Endothelial cell of umbilical vein (primary cell): ENCODE data around the gene TKT. TPM values are rescaled to one million over a fixed set of nuclear protein-coding genes. Genes with fewer than 3 reads are reported as not detected.

Experiments
- BruUV-seq: library from RNA; stranded (reverse); fragments of 400-500 nt; replicated peaks from 2 replicates; lab custom pipeline; 2021; lab: Mats Ljungman, UMichigan
- CTCF ChIA-PET: fragments of 300-600, 350-600 bp; sonication (Branson Sonifier 250); formaldehyde crosslinking; loops from one replicate; lab custom pipeline; 2021; ENCODE audit warnings: antibody characterized with exemption, inconsistent platforms; lab: Charles Lee
- POLR2A ChIA-PET: fragments of 300-600, 350-600 bp; sonication (Branson Sonifier 250); formaldehyde crosslinking; loops from one replicate; lab custom pipeline; 2021; ENCODE audit warnings: antibody characterized with exemption, inconsistent platforms; lab: Charles Lee
- DNase-seq: peaks from one replicate; pipeline ENCODE4 v3.0.0-alpha.2; 2011; ENCODE audit warnings: low read depth, low spot score
- FAIRE-seq: peaks from 2 replicates; lab custom pipeline; 2011; peaks lifted over from hg19 to GRCh38; lab: Jason Lieb, UNC
- H2AFZ ChIP-seq: 2 replicates; pipeline ENCODE4 v1.6.0; 2012; ENCODE audit warnings: low read depth, low read length, control low read depth, inconsistent platforms
- H3K27ac ChIP-seq: 2 replicates; pipeline ENCODE4 v1.5.1; 2011; ENCODE audit warnings: low read depth, mild to moderate bottlenecking, control low read depth, low read length, moderate library complexity; ENCODE audit not compliant: insufficient read depth
- H3K27me3 ChIP-seq, 2 experiments: 2 replicates each; pipeline versions ENCODE4 v1.6.0 to v1.6.1; 2011; ENCODE audit warnings: low read length in 2 of 2, mixed read lengths in 1 of 2; ENCODE audit not compliant: control insufficient read depth in 2 of 2, insufficient read depth in 2 of 2
- H3K36me3 ChIP-seq, 2 experiments: 2 replicates in 1 of 2; 3 replicates in 1 of 2; pipeline ENCODE4 v1.5.1; 2011; ENCODE audit warnings: low read length in 2 of 2, mild to moderate bottlenecking in 1 of 2, moderate library complexity in 1 of 2; ENCODE audit not compliant: control insufficient read depth in 2 of 2, insufficient read depth in 2 of 2; ENCODE audit errors: extremely low read depth in 1 of 2
- H3K4me1 ChIP-seq: 3 replicates; pipeline ENCODE4 v1.5.1; 2011; ENCODE audit warnings: mild to moderate bottlenecking, low read length; ENCODE audit not compliant: control insufficient read depth, insufficient read depth; ENCODE audit errors: extremely low read depth
- H3K4me2 ChIP-seq: 2 replicates; pipeline ENCODE4 v1.6.1; 2011; ENCODE audit warnings: low read length, control low read depth, mixed read lengths; ENCODE audit not compliant: insufficient read depth
- H3K4me3 ChIP-seq, 3 experiments: fragments of 200-600 bp in 1 of 3; sonication (generic), shearing (Covaris generic) in 1 of 3; replicated peaks in 1 of 3; 2 replicates each; pipeline ENCODE4 v1.5.1; 2011 to 2016; ENCODE audit warnings: control low read depth in 3 of 3, low read length in 3 of 3, mild to moderate bottlenecking in 2 of 3, inconsistent platforms in 1 of 3, low read depth in 1 of 3, moderate library complexity in 1 of 3; ENCODE audit not compliant: insufficient read depth in 1 of 3
- H3K79me2 ChIP-seq: 2 replicates; pipeline ENCODE4 v1.6.0; 2012; ENCODE audit warnings: low read length, inconsistent platforms; ENCODE audit not compliant: control insufficient read depth, insufficient read depth
- H3K9ac ChIP-seq: replicated peaks from 2 replicates; pipeline ENCODE3; 2011; ENCODE audit warnings: low read length, control low read depth; ENCODE audit not compliant: insufficient read depth; ENCODE audit errors: extremely low read depth
- H3K9me1 ChIP-seq: replicated peaks from 3 replicates; pipeline ENCODE4 v1.6.0; 2011; ENCODE audit warnings: mild to moderate bottlenecking, low read length; ENCODE audit not compliant: control insufficient read depth, insufficient read depth; ENCODE audit errors: extremely low read depth
- H3K9me3 ChIP-seq: replicated peaks from 2 replicates; pipeline ENCODE4 v1.5.1; 2012; ENCODE audit warnings: low read length, inconsistent platforms; ENCODE audit not compliant: control insufficient read depth, insufficient read depth
- H4K20me1 ChIP-seq: replicated peaks from 2 replicates; pipeline ENCODE3; 2011; ENCODE audit warnings: mild to moderate bottlenecking, low read length; ENCODE audit not compliant: control insufficient read depth, insufficient read depth; ENCODE audit errors: extremely low read depth
- EZH2 ChIP-seq: IDR thresholded peaks from 2 replicates; pipeline ENCODE4 v1.6.1; 2012; ENCODE audit warnings: borderline replicate concordance, low read depth, mild to moderate bottlenecking, moderate library complexity, low read length, inconsistent platforms; ENCODE audit not compliant: severe bottlenecking
- FOS ChIP-seq: IDR thresholded peaks from 2 replicates; pipeline ENCODE4 v1.6.1; 2011; ENCODE audit warnings: mild to moderate bottlenecking, low read length, moderate library complexity, borderline replicate concordance; ENCODE audit not compliant: insufficient read depth
- GATA2 ChIP-seq: IDR thresholded peaks from 2 replicates; pipeline ENCODE4 v1.7.0; 2011; ENCODE audit warnings: low read depth, mild to moderate bottlenecking, moderate library complexity, mixed read lengths, low read length; ENCODE audit not compliant: insufficient read length, insufficient read depth
- JUN ChIP-seq: IDR thresholded peaks from 2 replicates; pipeline ENCODE4 v1.6.1; 2011; ENCODE audit warnings: borderline replicate concordance, low read depth; ENCODE audit not compliant: insufficient read length, insufficient read depth
- MAX ChIP-seq: IDR thresholded peaks from 2 replicates; pipeline ENCODE4 v1.6.1; 2011; ENCODE audit not compliant: insufficient read depth, insufficient read length
- MYC ChIP-seq: IDR thresholded peaks from one replicate; pipeline ENCODE4 v1.6.1; 2011; ENCODE audit warnings: mild to moderate bottlenecking, low read depth, low read length
- POLR2A ChIP-seq: IDR thresholded peaks from 2 replicates; pipeline ENCODE4 v1.6.1; 2012; ENCODE audit warnings: low read depth, mild to moderate bottlenecking, control low read depth, low read length
- POLR2AphosphoS5 ChIP-seq: IDR thresholded peaks from 2 replicates; pipeline ENCODE4 v1.6.1; 2012; ENCODE audit warnings: low read depth, mild to moderate bottlenecking, control low read depth, low read length, moderate library complexity; ENCODE audit not compliant: insufficient read depth
- dilution Hi-C: fragments of 300-500 bp; cut with MboI; formaldehyde crosslinking; loops from one replicate; pipeline ENCODE4 v1.15.0; 2019; ENCODE audit warnings: low sequenced_read_pairs; ENCODE audit not compliant: extremely low pct_ligation_motif_present
- intact Hi-C: fragments of 100-400 bp; cut with micrococcal nuclease; formaldehyde crosslinking; loops from one replicate; pipeline ENCODE4 v1.10.0; 2022
- polyA plus RNA-seq, 4 experiments: library from polyadenylated mRNA; depleted of rRNA in 3 of 4; stranded (reverse) in 3 of 4; unstranded in 1 of 4; fragments of >200 nt; gene quantifications; 2 replicates each; pipeline versions ENCODE4 v1.2.1 to v1.2.3, GENCODE V29; 2011 to 2012; ENCODE audit warnings: missing spikeins in 1 of 4
- total RNA-seq: library from RNA; stranded (reverse); gene quantifications from 2 replicates; pipeline ENCODE4 v1.2.3, GENCODE V29; 2021
- TF ChIP-seq, protein P1 (sequence below), 2 donors: IDR thresholded peaks; 1 replicate in 1 of 2; 2 replicates in 1 of 2; pipeline ENCODE4 v1.5.1; 2011; ENCODE audit warnings: low read length in 2 of 2, mild to moderate bottlenecking in 2 of 2, moderate library complexity in 2 of 2, control low read depth in 1 of 2, inconsistent platforms in 1 of 2, low read depth in 1 of 2; ENCODE audit not compliant: insufficient read depth in 1 of 2; ENCODE audit errors: extremely low read depth in 1 of 2

The TKT gene
- total and polyA plus RNA-seq, 2 donors (not counting 3 experiments of a cell fraction or from before 2014, with no cell fraction given): 287 to 586 TPM

- FAIRE-seq: no peak
- CTCF ChIA-PET: interaction anchor here (1.1 to 1.2 kb wide), 2 partner anchors 12 to 29 kb away, joined by 3 to 4 read pairs; no protein-coding TSS in a partner anchor
- dilution Hi-C loops: no loop called here
Measured at GRCh38 chr3:53258600-53259426, 3.0 kb upstream of the TKT start.

DNA sequence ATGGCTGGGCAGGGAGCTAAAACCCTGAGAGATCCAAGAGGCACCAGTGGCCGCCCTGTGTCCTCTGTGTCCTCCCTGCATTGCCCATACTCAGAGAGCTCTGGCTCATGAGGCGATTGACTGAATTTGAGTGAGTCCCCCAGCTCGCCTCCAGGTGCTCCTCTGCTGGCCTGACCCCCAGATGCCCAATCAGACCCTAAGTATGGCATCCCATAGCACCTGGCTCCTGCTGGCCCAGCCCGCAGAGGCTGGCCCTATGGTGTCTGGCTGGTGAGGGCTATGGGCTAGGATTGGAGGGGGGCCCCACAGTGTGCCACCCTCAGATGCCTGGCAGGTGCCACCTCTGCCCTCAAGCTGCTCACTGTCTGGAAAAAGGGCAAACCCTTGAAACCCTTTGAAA is 1.6 kb upstream of the TKT start:
- CTCF ChIA-PET: no interaction called here
- dilution Hi-C loops: no loop called here
- intact Hi-C loops: no loop called here

More at GRCh38 chr3:53258600-53259426, 3.0 kb upstream of the TKT start:
- Histone ChIP-seq H2AFZ (no peak overlapping the region), H4K20me1 (no peaks in the 10 kb centered on the region), H3K4me2 (no peak overlapping the region), H3K4me3 (no peak overlapping the region), H3K9ac (no peak overlapping the region), H3K79me2 (peaks cover 20% of the 10 kb centered on the region), H3K27ac (no peak overlapping the region), H3K36me3 (no peaks in the 10 kb centered on the region), H3K27me3 (no peaks in the 10 kb centered on the region), H3K4me1 (peaks cover 5% of the 10 kb centered on the region), H3K9me3 (no peaks in the 10 kb centered on the region), H3K9me1 (no peaks in the 10 kb centered on the region)
- no peak for TF ChIP-seq POLR2AphosphoS5
- TF ChIP-seq MYC: no peak
- no peak for TF ChIP-seq EZH2
- DNase-seq: no peak
- intact Hi-C loops: no loop called here
- POLR2A ChIA-PET: no interaction called here
- no TSS peak for BruUV-seq

More for the DNA sequence above, 1.6 kb upstream of the TKT start:
- Histone ChIP-seq H3K79me2 (peaks cover 33% of the 10 kb centered on the region), H3K9me3 (no peaks in the 10 kb centered on the region), H3K4me2 (no peak overlapping the region), H3K36me3 (no peaks in the 10 kb centered on the region), H3K4me1 (peaks cover 9% of the 10 kb centered on the region), H3K9ac (no peak overlapping the region), H4K20me1 (peaks cover 2% of the 10 kb centered on the region), H3K9me1 (no peaks in the 10 kb centered on the region), H2AFZ (no peak overlapping the region), H3K4me3 (no peak overlapping the region), H3K27ac (no peak overlapping the region), H3K27me3 (no peaks in the 10 kb centered on the region)
- DNase-seq (no peak), FAIRE-seq (no peak)
- TF ChIP-seq POLR2AphosphoS5 (no peak), JUN (no peak), GATA2 (no peak), MYC (no peak), POLR2A (no peak), EZH2 (no peak), FOS (no peak), MAX (no peak)
- TF ChIP-seq, protein P1, sequence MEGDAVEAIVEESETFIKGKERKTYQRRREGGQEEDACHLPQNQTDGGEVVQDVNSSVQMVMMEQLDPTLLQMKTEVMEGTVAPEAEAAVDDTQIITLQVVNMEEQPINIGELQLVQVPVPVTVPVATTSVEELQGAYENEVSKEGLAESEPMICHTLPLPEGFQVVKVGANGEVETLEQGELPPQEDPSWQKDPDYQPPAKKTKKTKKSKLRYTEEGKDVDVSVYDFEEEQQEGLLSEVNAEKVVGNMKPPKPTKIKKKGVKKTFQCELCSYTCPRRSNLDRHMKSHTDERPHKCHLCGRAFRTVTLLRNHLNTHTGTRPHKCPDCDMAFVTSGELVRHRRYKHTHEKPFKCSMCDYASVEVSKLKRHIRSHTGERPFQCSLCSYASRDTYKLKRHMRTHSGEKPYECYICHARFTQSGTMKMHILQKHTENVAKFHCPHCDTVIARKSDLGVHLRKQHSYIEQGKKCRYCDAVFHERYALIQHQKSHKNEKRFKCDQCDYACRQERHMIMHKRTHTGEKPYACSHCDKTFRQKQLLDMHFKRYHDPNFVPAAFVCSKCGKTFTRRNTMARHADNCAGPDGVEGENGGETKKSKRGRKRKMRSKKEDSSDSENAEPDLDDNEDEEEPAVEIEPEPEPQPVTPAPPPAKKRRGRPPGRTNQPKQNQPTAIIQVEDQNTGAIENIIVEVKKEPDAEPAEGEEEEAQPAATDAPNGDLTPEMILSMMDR (IDR thresholded peaks at IDR 0.05; ENCODE audit: extremely low read depth in 1 of 2, insufficient read depth in 1 of 2, low read depth in 1 of 2, low read length in 2 of 2): no peak
- BruUV-seq: no TSS peak
- POLR2A ChIA-PET: no interaction called here
